ENCODE measurements around the gene LNX2. TPM values are rescaled to one million over a fixed set of nuclear protein-coding genes. Genes with fewer than 3 reads are reported as not detected.

The LNX2 gene
- total RNA-seq, 1 donor from 2014 or later: 15.1 TPM

DNA sequence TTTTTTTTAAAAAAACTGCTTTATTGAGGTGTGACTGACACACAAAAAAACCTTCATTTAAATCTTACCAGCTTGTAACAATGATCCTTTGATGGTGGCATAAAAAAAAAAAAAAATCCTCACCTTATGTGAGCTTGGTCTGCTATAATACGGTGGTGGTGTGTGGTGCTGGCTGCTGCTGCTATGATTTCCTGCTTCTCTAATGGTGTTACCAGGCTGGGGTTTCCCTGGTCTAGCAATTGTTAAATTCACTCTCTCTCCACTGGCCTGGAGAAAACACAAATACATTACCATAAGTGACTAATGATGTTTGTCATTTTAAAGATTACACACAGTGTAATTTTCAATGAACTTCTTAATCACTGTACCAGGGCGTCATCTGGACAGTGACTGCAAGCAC lies 60.6 kb downstream of the LNX2 start:
- DNase-seq (ENCODE audit: low spot score): no peak
- H3K36me3 ChIP-seq: peaks cover 11% of the 10 kb centered on the region
- H3K4me1 Mint-ChIP-seq: peaks cover 7% of the 10 kb centered on the region

DNA sequence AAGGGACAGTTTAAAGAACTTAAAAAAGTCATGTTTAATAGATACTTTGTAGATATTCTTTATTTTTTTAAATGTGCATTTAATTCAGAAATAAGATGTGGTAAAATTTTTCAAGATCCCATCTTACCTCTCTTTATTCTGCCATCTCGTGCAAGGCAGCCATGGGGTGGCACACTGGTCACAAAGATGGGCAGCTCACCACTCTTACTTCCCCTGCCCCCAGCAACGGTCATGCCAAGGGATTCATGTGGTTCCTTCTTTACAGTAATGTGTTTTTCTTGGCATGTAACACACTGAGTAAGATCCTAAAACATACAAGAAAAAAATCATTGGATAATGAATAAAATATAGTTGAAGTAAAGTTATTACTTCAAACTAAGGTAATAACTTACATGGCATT lies 64.2 kb downstream of the LNX2 start:
- Histone ChIP-seq H4K20me1 (ENCODE audit: low read depth) (no peaks in the 10 kb centered on the region), H3F3A (ENCODE audit: low read depth) (no peaks in the 10 kb centered on the region), H3K79me2 (ENCODE audit: low read depth) (no peaks in the 10 kb centered on the region), H3K4me2 (no peak overlapping the region), H3K4me1 (no peaks in the 10 kb centered on the region), H3K27me3 (no peaks in the 10 kb centered on the region), H3K9ac (no peak overlapping the region), H3K36me3 (peaks cover 11% of the 10 kb centered on the region), H2AFZ (replicated peaks) (no peak overlapping the region), H3K27ac (no peak overlapping the region), H3K4me3 (no peak overlapping the region), H3K9me3 (ENCODE audit: low read depth) (peaks cover 8% of the 10 kb centered on the region)
- H3K4me3 Mint-ChIP-seq: no peak overlapping the region
- H3K27ac Mint-ChIP-seq: no peak overlapping the region
- H3K36me3 Mint-ChIP-seq: peaks cover 15% of the 10 kb centered on the region
- DNase-seq (ENCODE audit: low spot score): no peak
- peaks cover 3% of the 10 kb centered on the region for H3K9me3 Mint-ChIP-seq
- no peak for TF ChIP-seq EZH2phosphoT487 (IDR thresholded peaks at IDR 0.05)
- no peak for TF ChIP-seq EZH2 (IDR thresholded peaks at IDR 0.05)
- TF ChIP-seq, protein P1, sequence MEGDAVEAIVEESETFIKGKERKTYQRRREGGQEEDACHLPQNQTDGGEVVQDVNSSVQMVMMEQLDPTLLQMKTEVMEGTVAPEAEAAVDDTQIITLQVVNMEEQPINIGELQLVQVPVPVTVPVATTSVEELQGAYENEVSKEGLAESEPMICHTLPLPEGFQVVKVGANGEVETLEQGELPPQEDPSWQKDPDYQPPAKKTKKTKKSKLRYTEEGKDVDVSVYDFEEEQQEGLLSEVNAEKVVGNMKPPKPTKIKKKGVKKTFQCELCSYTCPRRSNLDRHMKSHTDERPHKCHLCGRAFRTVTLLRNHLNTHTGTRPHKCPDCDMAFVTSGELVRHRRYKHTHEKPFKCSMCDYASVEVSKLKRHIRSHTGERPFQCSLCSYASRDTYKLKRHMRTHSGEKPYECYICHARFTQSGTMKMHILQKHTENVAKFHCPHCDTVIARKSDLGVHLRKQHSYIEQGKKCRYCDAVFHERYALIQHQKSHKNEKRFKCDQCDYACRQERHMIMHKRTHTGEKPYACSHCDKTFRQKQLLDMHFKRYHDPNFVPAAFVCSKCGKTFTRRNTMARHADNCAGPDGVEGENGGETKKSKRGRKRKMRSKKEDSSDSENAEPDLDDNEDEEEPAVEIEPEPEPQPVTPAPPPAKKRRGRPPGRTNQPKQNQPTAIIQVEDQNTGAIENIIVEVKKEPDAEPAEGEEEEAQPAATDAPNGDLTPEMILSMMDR (IDR thresholded peaks at IDR 0.05): no peak
- H3K4me1 Mint-ChIP-seq: peaks cover 7% of the 10 kb centered on the region
- H3K27me3 Mint-ChIP-seq (ENCODE audit: insufficient read depth, low read depth): no peaks in the 10 kb centered on the region

More for the DNA sequence above, 60.6 kb downstream of the LNX2 start:
- Mint-ChIP-seq H3K9me3 (peaks cover 3% of the 10 kb centered on the region), H3K27ac (no peak overlapping the region), H3K36me3 (peaks cover 15% of the 10 kb centered on the region), H3K4me3 (no peak overlapping the region), H3K27me3 (ENCODE audit: insufficient read depth, low read depth) (no peaks in the 10 kb centered on the region)
- no peak for TF ChIP-seq EZH2phosphoT487 (IDR thresholded peaks at IDR 0.05)
- TF ChIP-seq EZH2 (IDR thresholded peaks at IDR 0.05): no peak
- TF ChIP-seq, protein P1 (IDR thresholded peaks at IDR 0.05): no peak
- Histone ChIP-seq H3K9me3 (ENCODE audit: low read depth) (peaks cover 8% of the 10 kb centered on the region), H3K4me1 (no peaks in the 10 kb centered on the region), H3F3A (ENCODE audit: low read depth) (no peaks in the 10 kb centered on the region), H4K20me1 (ENCODE audit: low read depth) (no peaks in the 10 kb centered on the region), H3K9ac (no peak overlapping the region), H3K27me3 (no peaks in the 10 kb centered on the region), H3K4me2 (no peak overlapping the region), H3K79me2 (ENCODE audit: low read depth) (no peaks in the 10 kb centered on the region), H2AFZ (replicated peaks) (no peak overlapping the region), H3K4me3 (no peak overlapping the region), H3K27ac (no peak overlapping the region)

DNA sequence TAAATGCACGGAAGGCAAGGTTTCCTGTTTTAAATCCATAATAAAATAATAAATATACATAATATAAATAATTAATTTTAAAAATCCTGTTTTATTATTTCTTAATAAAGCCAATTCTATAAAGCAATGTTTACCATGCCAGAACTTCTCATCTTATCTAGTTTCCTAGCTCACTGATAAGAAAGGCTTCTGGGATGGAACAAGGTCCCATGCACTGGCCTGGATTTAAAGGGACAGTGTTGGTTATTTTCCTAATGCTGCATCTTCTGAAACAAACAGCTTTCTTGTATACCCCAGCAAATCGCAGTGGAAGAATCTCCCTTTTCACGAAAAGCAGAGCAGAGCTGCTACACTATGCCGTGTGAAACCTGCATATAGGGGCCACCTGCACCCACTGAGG lies 68.8 kb downstream of the LNX2 start:
- H3F3A ChIP-seq (ENCODE audit: low read depth): no peaks in the 10 kb centered on the region
- H3K36me3 ChIP-seq: peaks cover 8% of the 10 kb centered on the region
- peaks cover 8% of the 10 kb centered on the region for H3K9me3 ChIP-seq (ENCODE audit: low read depth)
- TF ChIP-seq EZH2 (IDR thresholded peaks at IDR 0.05) (no peak), EZH2phosphoT487 (IDR thresholded peaks at IDR 0.05) (no peak)
- TF ChIP-seq, protein P1 (IDR thresholded peaks at IDR 0.05): no peak
- peaks cover 16% of the 10 kb centered on the region for H3K36me3 Mint-ChIP-seq
- H3K9me3 Mint-ChIP-seq: peaks cover 3% of the 10 kb centered on the region
- H3K4me1 Mint-ChIP-seq: no peaks in the 10 kb centered on the region
- H3K9ac ChIP-seq: no peak overlapping the region
- no peaks in the 10 kb centered on the region for H3K27me3 Mint-ChIP-seq (ENCODE audit: insufficient read depth, low read depth)
- no peak overlapping the region for H3K27ac Mint-ChIP-seq
- no peak overlapping the region for H2AFZ ChIP-seq (replicated peaks)
- H3K4me2 ChIP-seq: no peak overlapping the region
- no peaks in the 10 kb centered on the region for H3K27me3 ChIP-seq
- peaks cover 2% of the 10 kb centered on the region for H4K20me1 ChIP-seq (ENCODE audit: low read depth)
- DNase-seq (ENCODE audit: low spot score): no peak
- no peaks in the 10 kb centered on the region for H3K79me2 ChIP-seq (ENCODE audit: low read depth)
- H3K27ac ChIP-seq: no peak overlapping the region
- no peaks in the 10 kb centered on the region for H3K4me1 ChIP-seq
- H3K4me3 ChIP-seq: no peak overlapping the region
- no peak overlapping the region for H3K4me3 Mint-ChIP-seq

Data from neural progenitor cell (in vitro differentiated cells).